GM12872 (cell line): ENCODE measurements around the gene CLDN11.

ENCODE experiments used
- TF ChIP-seq, protein P1 (sequence below): IDR thresholded peaks from 3 replicates; pipeline ENCODE4 v1.5.1; 2011; ENCODE audit warnings: low read depth, mild to moderate bottlenecking, low read length, moderate library complexity; ENCODE audit not compliant: insufficient read depth

The CLDN11 gene

DNA sequence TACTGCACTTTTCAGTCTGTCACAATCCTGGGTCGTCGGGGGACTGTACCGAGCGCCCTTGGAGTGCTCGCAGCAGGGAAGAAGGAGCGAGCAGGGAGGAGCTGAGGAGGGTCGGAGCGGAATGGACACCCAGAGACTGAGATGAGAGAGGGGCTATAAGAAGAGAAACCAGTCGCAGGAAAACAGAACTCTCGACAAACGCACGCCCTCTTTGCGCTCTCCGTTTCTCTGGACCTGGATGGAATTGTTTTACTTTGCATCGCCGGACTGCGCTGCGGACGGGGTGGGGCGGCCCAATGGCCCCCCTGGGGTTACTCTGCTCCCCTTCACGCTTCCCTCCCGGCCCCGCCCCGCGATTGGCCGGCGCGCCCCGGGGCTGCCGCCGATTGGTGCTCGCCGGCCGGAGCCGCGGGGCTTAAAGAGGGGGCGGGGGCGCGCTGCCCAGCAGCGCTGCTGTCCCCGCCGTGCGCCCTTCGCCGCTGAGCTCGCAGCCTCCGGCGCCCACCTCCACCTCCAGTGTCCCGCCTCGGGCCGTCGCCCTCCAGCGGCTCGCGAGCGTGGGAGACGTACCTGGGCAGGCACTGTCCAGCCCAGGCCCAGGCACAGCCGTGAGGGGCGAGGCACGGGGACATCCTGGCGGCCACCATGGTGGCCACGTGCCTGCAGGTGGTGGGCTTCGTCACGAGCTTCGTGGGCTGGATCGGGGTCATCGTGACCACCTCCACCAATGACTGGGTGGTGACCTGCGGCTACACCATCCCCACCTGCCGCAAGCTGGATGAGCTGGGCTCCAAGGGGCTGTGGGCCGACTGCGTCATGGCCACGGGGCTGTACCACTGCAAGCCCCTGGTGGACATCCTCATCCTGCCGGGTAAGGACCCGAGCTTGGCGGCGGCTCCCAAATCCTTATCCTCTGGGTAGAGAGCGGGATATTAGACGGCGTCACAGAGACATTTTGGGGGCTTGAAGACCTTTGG is at the start of gene CLDN11:
TSS of gene CLDN11 (plus strand) at position 447 of the 977 bp plus-strand sequence. CDS start at position 646, 199 bp downstream.
- TF ChIP-seq, protein P1, sequence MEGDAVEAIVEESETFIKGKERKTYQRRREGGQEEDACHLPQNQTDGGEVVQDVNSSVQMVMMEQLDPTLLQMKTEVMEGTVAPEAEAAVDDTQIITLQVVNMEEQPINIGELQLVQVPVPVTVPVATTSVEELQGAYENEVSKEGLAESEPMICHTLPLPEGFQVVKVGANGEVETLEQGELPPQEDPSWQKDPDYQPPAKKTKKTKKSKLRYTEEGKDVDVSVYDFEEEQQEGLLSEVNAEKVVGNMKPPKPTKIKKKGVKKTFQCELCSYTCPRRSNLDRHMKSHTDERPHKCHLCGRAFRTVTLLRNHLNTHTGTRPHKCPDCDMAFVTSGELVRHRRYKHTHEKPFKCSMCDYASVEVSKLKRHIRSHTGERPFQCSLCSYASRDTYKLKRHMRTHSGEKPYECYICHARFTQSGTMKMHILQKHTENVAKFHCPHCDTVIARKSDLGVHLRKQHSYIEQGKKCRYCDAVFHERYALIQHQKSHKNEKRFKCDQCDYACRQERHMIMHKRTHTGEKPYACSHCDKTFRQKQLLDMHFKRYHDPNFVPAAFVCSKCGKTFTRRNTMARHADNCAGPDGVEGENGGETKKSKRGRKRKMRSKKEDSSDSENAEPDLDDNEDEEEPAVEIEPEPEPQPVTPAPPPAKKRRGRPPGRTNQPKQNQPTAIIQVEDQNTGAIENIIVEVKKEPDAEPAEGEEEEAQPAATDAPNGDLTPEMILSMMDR, result no peak

DNA sequence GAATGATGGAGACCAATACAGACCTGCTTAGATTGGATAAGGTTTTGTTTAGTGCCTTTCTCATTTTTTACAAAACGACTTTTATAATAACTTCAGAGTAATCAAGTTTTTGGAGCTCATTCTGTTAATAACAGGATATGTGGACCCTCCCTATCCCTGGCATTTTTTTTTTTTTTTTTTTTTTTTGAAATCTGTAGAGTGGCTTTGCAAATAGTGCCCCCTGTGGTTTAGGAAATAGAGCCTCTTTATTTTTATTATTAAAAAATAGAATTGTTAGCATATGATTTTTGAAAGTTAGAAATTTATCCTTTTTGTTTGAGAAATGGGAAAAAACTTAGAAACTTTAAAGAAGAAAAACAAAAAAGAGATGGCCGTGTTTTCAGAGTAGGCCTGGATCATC is 49.7 kb upstream of the CLDN11 start:
- TF ChIP-seq, protein P1, result no peak; the same call in 2 of the 3 replicates

DNA sequence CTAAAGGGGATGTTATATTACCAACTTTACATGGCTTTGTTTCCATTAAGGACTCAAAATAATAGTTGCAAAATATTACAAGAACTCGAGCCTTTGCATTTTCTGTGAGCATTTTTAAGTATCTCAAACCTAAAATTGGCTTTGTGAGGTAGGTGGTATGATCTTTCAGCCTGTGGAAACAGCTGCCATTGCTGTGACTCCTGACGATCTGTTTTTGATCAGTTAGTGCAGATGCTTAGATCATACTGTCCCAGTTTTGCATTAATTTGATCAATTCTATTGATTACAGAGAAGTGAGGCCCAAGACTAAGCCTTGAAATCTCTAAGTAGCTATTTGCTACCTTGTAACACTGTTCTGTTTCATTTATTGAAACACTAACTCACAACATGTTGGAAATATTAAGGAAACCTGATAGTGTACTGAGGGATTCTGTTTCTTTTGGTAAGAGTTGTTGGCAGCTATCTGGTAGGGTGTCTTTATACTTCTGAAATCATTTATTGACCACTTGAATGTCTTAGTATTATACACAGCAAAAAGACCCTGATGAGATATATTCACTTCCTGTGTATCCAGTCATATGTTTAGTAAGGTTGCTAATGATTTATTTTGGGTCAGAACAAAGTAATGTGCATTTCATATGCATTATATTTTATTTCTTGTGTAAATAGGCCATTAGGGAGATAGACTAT is 46.3 kb upstream of the CLDN11 start:
- TF ChIP-seq, protein P1, result no peak

DNA sequence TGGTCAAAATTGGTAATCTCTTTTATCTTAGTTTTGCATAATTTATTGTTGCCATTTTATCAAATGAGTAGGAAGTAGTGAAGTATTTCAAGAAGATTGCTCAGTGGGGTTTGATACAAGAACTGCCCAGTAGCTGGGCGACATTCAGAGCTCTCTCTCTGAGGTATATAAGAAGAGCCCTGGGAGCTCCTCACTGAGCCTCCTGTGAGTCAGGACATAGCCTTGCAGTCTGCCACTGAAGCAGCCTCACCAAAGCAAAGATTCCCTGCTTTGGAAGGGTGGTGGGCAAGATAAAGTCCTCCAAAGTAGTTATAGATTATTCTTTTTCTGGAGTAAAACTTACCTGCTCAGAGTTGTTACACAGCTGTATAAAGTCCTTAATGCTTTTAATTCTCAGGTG is 35.1 kb upstream of the CLDN11 start:
- TF ChIP-seq, protein P1, result no peak

DNA sequence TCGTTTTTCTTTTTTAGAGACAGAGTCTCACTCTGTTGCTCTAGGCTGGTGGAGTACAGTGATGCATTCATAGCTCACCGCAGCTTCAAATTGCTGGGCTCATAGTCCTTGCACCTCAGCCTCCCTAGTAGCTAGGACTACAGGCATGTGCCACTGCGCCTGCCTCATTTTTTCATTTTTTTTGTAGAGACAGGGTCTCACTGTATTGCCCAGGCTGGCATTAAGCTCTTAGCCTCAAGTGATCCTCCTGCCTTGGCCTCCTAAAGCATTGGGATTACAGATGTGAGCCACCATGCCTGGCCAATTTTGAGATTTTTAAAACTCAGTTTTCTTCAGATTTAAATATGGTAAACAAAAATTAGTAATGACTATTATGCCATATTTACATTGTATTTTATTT is 32.2 kb upstream of the CLDN11 start:
- TF ChIP-seq, protein P1, result no peak

DNA sequence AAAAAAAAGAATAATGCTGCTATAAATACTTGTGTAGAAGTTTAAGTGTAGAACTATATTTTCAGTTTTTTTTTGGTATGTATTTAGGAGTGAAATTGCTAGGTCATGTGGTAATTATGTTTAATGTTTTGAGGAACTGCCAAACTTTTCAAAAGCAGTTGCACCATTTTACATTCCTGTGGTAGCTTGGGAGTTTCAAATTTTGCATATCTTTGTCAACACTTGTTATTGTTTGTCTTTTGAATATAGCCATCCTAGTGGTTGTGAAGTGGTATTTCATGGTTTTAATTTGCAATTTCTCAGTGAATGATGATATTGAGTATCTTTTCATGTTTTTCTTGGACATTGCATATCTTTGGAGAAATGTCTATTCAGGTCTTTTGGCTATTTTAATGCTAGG is 30.7 kb upstream of the CLDN11 start:
- TF ChIP-seq, protein P1, result no peak

DNA sequence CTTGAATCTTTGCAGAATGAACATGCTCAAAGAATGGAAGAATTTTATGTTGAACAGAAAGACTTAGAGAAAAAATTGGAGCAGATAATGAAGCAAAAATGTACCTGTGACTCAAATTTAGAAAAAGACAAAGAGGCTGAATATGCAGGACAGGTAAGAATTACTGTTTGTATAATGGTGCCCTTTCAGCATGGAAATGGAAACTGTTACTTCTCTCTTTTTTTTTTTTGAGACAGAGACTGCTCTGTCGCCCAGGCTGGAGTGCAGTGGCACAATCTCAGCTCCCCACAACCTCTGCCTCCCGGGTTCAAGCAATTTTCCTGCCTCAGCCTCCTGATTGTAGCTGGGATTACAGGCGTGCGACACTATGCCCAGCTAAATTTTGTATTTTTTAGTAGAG is 27.6 kb upstream of the CLDN11 start:
- TF ChIP-seq, protein P1, result no peak
